Ovary (tissue), 3 donors: ENCODE data around the gene SGK1.

Source experiments
- CTCF ChIP-seq, 3 donors: fragments of 450-650 bp in 2 of 3; fragments of 200-600 bp in 1 of 3; IDR thresholded peaks; one replicate each; pipeline versions ENCODE4 v1.5.1 to v1.8.0; 2016 to 2022; ENCODE audit warnings: antibody characterized with exemption in 3 of 3, mild to moderate bottlenecking in 1 of 3
- POLR2A ChIP-seq: fragments of 450-650 bp; IDR thresholded peaks from one replicate; pipeline ENCODE4 v1.6.1; 2017; ENCODE audit warnings: antibody characterized with exemption, mild to moderate bottlenecking, moderate library complexity
- donor health status: DM: no; HTN: no; CAD: no.

- TF ChIP-seq CTCF (IDR thresholded peaks at IDR 0.05) (no peak), POLR2A (no peak)
These were observed 131.6 kb downstream of the SGK1 start for GRCh38 chr6:134186355-134186754.
